ENCODE results near the gene MAFF. TPM values are rescaled to one million over a fixed set of nuclear protein-coding genes. Genes with fewer than 3 reads are reported as not detected.

Gene MAFF
- total and polyA plus RNA-seq, 8 donors = 0.58 to 130 (median 47.3) TPM

- no peak overlapping the region for H3K4me3 ChIP-seq
- no peaks in the 10 kb centered on the region for H3K9me3 ChIP-seq
- intact Hi-C loops (cut with DNase I; ENCODE audit: low total_unique reads) = no loop called here
- no peak for DNase-seq
- no peak overlapping the region for H3K27ac ChIP-seq
- 75 to 84% (median 81%) methylated on average over 3 of the region's 3 CpGs for WGBS, 5 donors
- no peak for TF ChIP-seq EP300 (IDR thresholded peaks at IDR 0.05)
- H3K27me3 ChIP-seq = no peaks in the 10 kb centered on the region
- peaks cover 12 to 38% (median 31%) of the 10 kb centered on the region in 4 donors for H3K4me1 ChIP-seq
- no peaks in the 10 kb centered on the region for H3K36me3 ChIP-seq
Measured at GRCh38 chr22:38189104-38189503, 12.7 kb upstream of the MAFF start.

DNA sequence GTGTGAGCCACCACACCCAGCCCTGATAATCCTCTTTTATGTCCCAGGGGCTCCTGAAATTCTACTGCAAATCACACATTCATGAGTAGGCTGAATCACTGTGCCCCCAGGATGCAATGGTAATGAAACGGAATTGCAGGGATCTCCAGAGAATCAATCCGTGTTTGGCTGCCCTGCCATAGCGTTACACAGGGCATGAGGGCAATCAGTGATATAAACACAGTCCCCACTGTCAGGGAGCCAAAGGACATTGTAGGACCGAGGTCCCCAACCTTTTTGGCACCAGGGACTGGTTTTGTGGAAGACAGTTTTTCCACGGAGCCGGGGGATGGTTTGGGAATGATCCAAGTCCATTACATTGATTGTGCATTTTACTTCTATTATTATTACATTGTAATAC lies 11.2 kb upstream of the MAFF start:
- Histone ChIP-seq H3K4me1 (peaks cover 12 to 47% (median 38%) of the 10 kb centered on the region in 4 donors), H3K27ac (no peak overlapping the region), H3K4me3 (no peak overlapping the region), H3K27me3 (no peaks in the 10 kb centered on the region), H3K36me3 (no peaks in the 10 kb centered on the region), H3K9me3 (no peaks in the 10 kb centered on the region)
- WGBS, 5 donors = 66 to 74% (median 73%) methylated on average over 6 of the region's 6 CpGs
- TF ChIP-seq, protein P1, sequence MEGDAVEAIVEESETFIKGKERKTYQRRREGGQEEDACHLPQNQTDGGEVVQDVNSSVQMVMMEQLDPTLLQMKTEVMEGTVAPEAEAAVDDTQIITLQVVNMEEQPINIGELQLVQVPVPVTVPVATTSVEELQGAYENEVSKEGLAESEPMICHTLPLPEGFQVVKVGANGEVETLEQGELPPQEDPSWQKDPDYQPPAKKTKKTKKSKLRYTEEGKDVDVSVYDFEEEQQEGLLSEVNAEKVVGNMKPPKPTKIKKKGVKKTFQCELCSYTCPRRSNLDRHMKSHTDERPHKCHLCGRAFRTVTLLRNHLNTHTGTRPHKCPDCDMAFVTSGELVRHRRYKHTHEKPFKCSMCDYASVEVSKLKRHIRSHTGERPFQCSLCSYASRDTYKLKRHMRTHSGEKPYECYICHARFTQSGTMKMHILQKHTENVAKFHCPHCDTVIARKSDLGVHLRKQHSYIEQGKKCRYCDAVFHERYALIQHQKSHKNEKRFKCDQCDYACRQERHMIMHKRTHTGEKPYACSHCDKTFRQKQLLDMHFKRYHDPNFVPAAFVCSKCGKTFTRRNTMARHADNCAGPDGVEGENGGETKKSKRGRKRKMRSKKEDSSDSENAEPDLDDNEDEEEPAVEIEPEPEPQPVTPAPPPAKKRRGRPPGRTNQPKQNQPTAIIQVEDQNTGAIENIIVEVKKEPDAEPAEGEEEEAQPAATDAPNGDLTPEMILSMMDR (IDR thresholded peaks at IDR 0.05) = no peak
- TF ChIP-seq EP300 (IDR thresholded peaks at IDR 0.05) = no peak
- TF ChIP-seq POLR2A (IDR thresholded peaks at IDR 0.05) = no peak
- TF ChIP-seq POLR2AphosphoS5 (IDR thresholded peaks at IDR 0.05) = no peak
- intact Hi-C loops (cut with DNase I; ENCODE audit: low total_unique reads) = no loop called here
- DNase-seq = no peak

- Histone ChIP-seq H3K27ac (no peak overlapping the region), H3K4me3 (no peak overlapping the region), H3K9me3 (no peaks in the 10 kb centered on the region), H3K27me3 (no peaks in the 10 kb centered on the region), H3K36me3 (no peaks in the 10 kb centered on the region), H3K4me1 (peaks cover 12 to 47% (median 38%) of the 10 kb centered on the region in 4 donors)
- WGBS, 5 donors = 89 to 95% (median 94%) methylated on average over 14 of the region's 14 CpGs
- TF ChIP-seq POLR2A (IDR thresholded peaks at IDR 0.05) = no peak
- no peak for TF ChIP-seq EP300 (IDR thresholded peaks at IDR 0.05)
- TF ChIP-seq, protein P1 (IDR thresholded peaks at IDR 0.05) = no peak
- TF ChIP-seq POLR2AphosphoS5 (IDR thresholded peaks at IDR 0.05) = no peak
- DNase-seq = no peak
- intact Hi-C loops (cut with DNase I; ENCODE audit: low total_unique reads) = no loop called here
Measured at GRCh38 chr22:38191055-38191454, 10.7 kb upstream of the MAFF start.

DNA sequence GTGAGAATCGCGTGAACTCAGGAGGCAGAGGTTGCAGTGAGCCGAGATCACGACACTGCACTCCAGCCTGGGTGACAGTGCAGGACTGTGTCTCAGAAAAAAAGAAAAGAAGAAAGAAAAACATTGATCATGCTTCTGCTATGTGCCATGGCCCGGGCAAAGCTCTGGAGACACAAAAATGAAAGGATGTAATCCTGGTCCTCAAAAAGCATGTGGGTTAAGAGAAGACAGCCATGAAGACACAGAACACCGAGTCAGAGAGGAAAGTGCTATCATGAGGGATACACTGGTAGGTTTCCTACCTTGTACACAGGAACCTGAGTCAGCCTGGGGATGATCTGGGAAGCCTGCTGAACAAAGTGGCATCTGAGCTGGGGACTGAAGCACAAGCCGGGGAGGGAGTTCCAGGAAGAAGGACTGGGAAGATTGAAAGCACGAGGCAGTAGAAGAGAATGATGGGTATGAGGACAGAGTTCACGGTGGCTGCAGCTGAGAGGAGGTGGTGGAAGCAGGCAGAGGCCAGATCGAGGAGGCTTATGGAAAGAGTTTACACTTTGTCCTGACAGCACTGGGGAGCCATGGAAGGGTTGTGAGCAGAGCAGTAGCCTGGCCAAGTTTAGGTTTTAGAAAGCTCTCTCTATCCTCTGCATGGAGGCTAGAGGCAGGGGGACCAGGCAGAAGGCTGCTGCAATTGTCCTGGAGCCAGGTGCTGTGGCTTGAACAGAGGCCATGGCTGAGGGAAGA lies 9.9 kb upstream of the MAFF start:
- intact Hi-C loops (cut with DNase I; ENCODE audit: low total_unique reads) = no loop called here

More for the DNA sequence above, 9.9 kb upstream of the MAFF start:
- H3K36me3 ChIP-seq = no peaks in the 10 kb centered on the region
- no peaks in the 10 kb centered on the region for H3K27me3 ChIP-seq
- H3K4me1 ChIP-seq = peaks cover 11 to 43% (median 32%) of the 10 kb centered on the region in 4 donors
- no peaks in the 10 kb centered on the region for H3K9me3 ChIP-seq
- TF ChIP-seq, protein P1 (IDR thresholded peaks at IDR 0.05) = no peak
- TF ChIP-seq POLR2A (IDR thresholded peaks at IDR 0.05) = no peak
- no peak for TF ChIP-seq POLR2AphosphoS5 (IDR thresholded peaks at IDR 0.05)
- TF ChIP-seq EP300 (IDR thresholded peaks at IDR 0.05) = no peak
- no peak overlapping the region for H3K4me3 ChIP-seq
- 81 to 88% (median 84%) methylated on average over 10 of the region's 10 CpGs for WGBS, 5 donors
- H3K27ac ChIP-seq = no peak overlapping the region
- no peak for DNase-seq

Data from stomach (tissue), 9 donors.